ENCODE results near the gene HARS1. TPM values are rescaled to one million over a fixed set of nuclear protein-coding genes. Genes with fewer than 3 reads are reported as not detected.

HARS1 gene
- total and polyA plus RNA-seq, 2 of the 13 experiments (the other 11 are each of a cell fraction or from before 2014, with no cell fraction given) = 36.9 to 66.2 TPM

DNA sequence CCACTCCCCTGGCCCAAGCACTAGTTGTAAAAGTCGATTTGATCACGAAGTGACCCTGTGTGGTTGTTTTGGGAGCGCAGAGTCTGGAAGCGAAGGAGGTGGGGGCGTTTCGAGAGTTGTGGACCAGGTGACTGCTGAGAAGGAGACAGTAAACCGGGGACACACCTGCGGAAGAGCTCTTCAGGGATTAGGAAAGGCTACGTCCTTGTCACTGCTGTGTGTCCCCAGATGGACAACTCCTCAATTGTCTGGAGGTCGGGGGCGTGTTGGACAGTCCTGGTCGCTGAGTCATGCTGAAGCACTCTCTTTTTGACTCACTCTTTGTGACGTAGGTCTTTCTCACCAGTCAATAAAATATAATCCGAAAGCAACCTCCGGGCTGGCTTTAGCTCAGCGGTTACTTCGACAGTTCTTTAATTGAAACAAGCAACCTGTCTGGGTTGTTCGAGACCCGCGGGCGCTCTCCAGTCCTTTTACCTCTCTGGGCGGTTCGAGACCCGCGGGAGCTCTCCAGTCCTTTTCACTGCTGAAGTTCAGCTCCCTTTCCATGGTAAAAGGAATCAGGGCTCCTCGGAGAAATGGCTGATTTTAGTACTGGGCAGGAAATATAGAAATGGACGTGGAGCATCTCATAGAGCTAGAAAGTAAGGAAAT lies 19.9 kb upstream of the HARS1 start (continued):
- TF ChIP-seq PLRG1 (conservative IDR thresholded peaks at IDR 0.05) (no peak), FOXP1 (IDR thresholded peaks at IDR 0.05) (no peak), FOXP1 (CRISPR knock-in tag; IDR thresholded peaks at IDR 0.05) (0 out of 2 replicates have a peak, but pooled peaks have one; percentile 21), ISL2 (CRISPR knock-in tag; IDR thresholded peaks at IDR 0.05) (peak; percentile 68; the same call in 1 of the 2 replicates), ZNF337 (CRISPR knock-in tag; IDR thresholded peaks at IDR 0.05; ENCODE audit: borderline replicate concordance, low read depth) (no peak), CC2D1A (CRISPR knock-in tag; IDR thresholded peaks at IDR 0.05) (no peak), MAF1 (CRISPR knock-in tag; IDR thresholded peaks at IDR 0.05; ENCODE audit: borderline replicate concordance) (peak; percentile 97), ZNF530 (CRISPR knock-in tag; IDR thresholded peaks at IDR 0.05; ENCODE audit: low read depth) (no peak), ELF3 (CRISPR knock-in tag; IDR thresholded peaks at IDR 0.05) (peak; percentile 57), ZFP1 (CRISPR knock-in tag; IDR thresholded peaks at IDR 0.05) (peak; percentile 68; the same call in 1 of the 2 replicates), SP2 (CRISPR knock-in tag; IDR thresholded peaks at IDR 0.05) (no peak), NR2F1 (CRISPR knock-in tag; IDR thresholded peaks at IDR 0.05) (no peak), NCOA5 (CRISPR knock-in tag; IDR thresholded peaks at IDR 0.05) (no peak), GATAD2A (CRISPR knock-in tag; IDR thresholded peaks at IDR 0.05) (peak; percentile 74)
- TF ChIP-seq, protein P1, sequence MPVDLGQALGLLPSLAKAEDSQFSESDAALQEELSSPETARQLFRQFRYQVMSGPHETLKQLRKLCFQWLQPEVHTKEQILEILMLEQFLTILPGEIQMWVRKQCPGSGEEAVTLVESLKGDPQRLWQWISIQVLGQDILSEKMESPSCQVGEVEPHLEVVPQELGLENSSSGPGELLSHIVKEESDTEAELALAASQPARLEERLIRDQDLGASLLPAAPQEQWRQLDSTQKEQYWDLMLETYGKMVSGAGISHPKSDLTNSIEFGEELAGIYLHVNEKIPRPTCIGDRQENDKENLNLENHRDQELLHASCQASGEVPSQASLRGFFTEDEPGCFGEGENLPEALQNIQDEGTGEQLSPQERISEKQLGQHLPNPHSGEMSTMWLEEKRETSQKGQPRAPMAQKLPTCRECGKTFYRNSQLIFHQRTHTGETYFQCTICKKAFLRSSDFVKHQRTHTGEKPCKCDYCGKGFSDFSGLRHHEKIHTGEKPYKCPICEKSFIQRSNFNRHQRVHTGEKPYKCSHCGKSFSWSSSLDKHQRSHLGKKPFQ (CRISPR knock-in tag; IDR thresholded peaks at IDR 0.05; ENCODE audit: insufficient replicate concordance) = no peak
- TF ChIP-seq, protein P2, sequence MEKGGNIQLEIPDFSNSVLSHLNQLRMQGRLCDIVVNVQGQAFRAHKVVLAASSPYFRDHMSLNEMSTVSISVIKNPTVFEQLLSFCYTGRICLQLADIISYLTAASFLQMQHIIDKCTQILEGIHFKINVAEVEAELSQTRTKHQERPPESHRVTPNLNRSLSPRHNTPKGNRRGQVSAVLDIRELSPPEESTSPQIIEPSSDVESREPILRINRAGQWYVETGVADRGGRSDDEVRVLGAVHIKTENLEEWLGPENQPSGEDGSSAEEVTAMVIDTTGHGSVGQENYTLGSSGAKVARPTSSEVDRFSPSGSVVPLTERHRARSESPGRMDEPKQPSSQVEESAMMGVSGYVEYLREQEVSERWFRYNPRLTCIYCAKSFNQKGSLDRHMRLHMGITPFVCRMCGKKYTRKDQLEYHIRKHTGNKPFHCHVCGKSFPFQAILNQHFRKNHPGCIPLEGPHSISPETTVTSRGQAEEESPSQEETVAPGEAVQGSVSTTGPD (CRISPR knock-in tag; IDR thresholded peaks at IDR 0.05) = no peak
- TF ChIP-seq, protein P3, sequence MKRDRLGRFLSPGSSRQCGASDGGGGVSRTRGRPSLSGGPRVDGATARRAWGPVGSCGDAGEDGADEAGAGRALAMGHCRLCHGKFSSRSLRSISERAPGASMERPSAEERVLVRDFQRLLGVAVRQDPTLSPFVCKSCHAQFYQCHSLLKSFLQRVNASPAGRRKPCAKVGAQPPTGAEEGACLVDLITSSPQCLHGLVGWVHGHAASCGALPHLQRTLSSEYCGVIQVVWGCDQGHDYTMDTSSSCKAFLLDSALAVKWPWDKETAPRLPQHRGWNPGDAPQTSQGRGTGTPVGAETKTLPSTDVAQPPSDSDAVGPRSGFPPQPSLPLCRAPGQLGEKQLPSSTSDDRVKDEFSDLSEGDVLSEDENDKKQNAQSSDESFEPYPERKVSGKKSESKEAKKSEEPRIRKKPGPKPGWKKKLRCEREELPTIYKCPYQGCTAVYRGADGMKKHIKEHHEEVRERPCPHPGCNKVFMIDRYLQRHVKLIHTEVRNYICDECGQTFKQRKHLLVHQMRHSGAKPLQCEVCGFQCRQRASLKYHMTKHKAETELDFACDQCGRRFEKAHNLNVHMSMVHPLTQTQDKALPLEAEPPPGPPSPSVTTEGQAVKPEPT (CRISPR knock-in tag; IDR thresholded peaks at IDR 0.05; ENCODE audit: low read depth) = no peak
- TF ChIP-seq, protein P4, sequence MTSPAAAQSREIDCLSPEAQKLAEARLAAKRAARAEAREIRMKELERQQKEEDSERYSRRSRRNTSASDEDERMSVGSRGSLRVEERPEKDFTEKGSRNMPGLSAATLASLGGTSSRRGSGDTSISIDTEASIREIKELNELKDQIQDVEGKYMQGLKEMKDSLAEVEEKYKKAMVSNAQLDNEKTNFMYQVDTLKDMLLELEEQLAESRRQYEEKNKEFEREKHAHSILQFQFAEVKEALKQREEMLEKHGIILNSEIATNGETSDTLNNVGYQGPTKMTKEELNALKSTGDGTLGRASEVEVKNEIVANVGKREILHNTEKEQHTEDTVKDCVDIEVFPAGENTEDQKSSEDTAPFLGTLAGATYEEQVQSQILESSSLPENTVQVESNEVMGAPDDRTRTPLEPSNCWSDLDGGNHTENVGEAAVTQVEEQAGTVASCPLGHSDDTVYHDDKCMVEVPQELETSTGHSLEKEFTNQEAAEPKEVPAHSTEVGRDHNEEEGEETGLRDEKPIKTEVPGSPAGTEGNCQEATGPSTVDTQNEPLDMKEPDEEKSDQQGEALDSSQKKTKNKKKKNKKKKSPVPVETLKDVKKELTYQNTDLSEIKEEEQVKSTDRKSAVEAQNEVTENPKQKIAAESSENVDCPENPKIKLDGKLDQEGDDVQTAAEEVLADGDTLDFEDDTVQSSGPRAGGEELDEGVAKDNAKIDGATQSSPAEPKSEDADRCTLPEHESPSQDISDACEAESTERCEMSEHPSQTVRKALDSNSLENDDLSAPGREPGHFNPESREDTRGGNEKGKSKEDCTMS (CRISPR knock-in tag; conservative IDR thresholded peaks at IDR 0.05) = no peak
- TF ChIP-seq, protein P5, sequence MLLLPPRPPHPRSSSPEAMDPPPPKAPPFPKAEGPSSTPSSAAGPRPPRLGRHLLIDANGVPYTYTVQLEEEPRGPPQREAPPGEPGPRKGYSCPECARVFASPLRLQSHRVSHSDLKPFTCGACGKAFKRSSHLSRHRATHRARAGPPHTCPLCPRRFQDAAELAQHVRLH (CRISPR knock-in tag; IDR thresholded peaks at IDR 0.05; ENCODE audit: borderline replicate concordance, low read depth) = peak; percentile 76
- TF ChIP-seq, protein P6, sequence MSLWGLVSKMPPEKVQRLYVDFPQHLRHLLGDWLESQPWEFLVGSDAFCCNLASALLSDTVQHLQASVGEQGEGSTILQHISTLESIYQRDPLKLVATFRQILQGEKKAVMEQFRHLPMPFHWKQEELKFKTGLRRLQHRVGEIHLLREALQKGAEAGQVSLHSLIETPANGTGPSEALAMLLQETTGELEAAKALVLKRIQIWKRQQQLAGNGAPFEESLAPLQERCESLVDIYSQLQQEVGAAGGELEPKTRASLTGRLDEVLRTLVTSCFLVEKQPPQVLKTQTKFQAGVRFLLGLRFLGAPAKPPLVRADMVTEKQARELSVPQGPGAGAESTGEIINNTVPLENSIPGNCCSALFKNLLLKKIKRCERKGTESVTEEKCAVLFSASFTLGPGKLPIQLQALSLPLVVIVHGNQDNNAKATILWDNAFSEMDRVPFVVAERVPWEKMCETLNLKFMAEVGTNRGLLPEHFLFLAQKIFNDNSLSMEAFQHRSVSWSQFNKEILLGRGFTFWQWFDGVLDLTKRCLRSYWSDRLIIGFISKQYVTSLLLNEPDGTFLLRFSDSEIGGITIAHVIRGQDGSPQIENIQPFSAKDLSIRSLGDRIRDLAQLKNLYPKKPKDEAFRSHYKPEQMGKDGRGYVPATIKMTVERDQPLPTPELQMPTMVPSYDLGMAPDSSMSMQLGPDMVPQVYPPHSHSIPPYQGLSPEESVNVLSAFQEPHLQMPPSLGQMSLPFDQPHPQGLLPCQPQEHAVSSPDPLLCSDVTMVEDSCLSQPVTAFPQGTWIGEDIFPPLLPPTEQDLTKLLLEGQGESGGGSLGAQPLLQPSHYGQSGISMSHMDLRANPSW (CRISPR knock-in tag; IDR thresholded peaks at IDR 0.05; ENCODE audit: borderline replicate concordance) = peak; percentile 76; the same call in 1 of the 2 replicates
